ENCODE results near the gene WNT7B.

GRCh38 chr22:45884201-45885062 is 92.5 kb downstream of the WNT7B start:
- TF ChIP-seq POLR2A (IDR thresholded peaks at IDR 0.05; ENCODE audit: low read length) (no peak), GATA1 (IDR thresholded peaks at IDR 0.05; ENCODE audit: low read depth, low read length) (no peak)
